Liver (tissue), 9 donors: ENCODE measurements around the gene PDE2A. TPM values are rescaled to one million over a fixed set of nuclear protein-coding genes. Genes with fewer than 3 reads are reported as not detected.

ENCODE experiments used
- DNase-seq: peaks from one replicate; pipeline ENCODE4 v3.0.0-alpha.2; 2017; ENCODE audit warnings: low spot score
- H3K27ac ChIP-seq, 2 donors: one replicate each; pipeline ENCODE4 v1.7.0; 2013; ENCODE audit warnings: inconsistent platforms in 2 of 2, low read length in 2 of 2, control low read depth in 1 of 2, low read depth in 1 of 2, mild to moderate bottlenecking in 1 of 2
- H3K27me3 ChIP-seq, 4 donors: one replicate each; pipeline versions ENCODE4 v1.6.1 to v1.7.0; 2013; ENCODE audit warnings: low read length in 3 of 4, inconsistent platforms in 1 of 4, mild to moderate bottlenecking in 1 of 4, moderate library complexity in 1 of 4; ENCODE audit not compliant: control insufficient read depth in 4 of 4, insufficient read depth in 4 of 4
- H3K36me3 ChIP-seq, 4 donors: one replicate each; pipeline versions ENCODE4 v1.6.1 to v1.7.0; 2013; ENCODE audit warnings: low read length in 3 of 4, mild to moderate bottlenecking in 3 of 4, low read depth in 1 of 4, moderate library complexity in 1 of 4; ENCODE audit not compliant: control insufficient read depth in 4 of 4, insufficient read depth in 3 of 4
- H3K4me1 ChIP-seq, 4 donors: one replicate each; pipeline versions ENCODE4 v1.6.1 to v1.7.0; 2013; ENCODE audit warnings: low read length in 3 of 4, mild to moderate bottlenecking in 3 of 4, moderate library complexity in 1 of 4; ENCODE audit not compliant: control insufficient read depth in 4 of 4, insufficient read depth in 4 of 4
- H3K4me3 ChIP-seq, 3 donors: one replicate each; pipeline versions ENCODE4 v1.6.1 to v1.7.0; 2013; ENCODE audit warnings: low read length in 3 of 3, control low read depth in 1 of 3, low read depth in 1 of 3, mild to moderate bottlenecking in 1 of 3
- H3K9ac ChIP-seq, 2 donors: one replicate each; pipeline ENCODE4 v1.7.0; 2013; ENCODE audit warnings: low read length in 2 of 2, mild to moderate bottlenecking in 2 of 2, moderate library complexity in 2 of 2, control low read depth in 1 of 2, low read depth in 1 of 2
- H3K9me3 ChIP-seq, 4 donors: one replicate each; pipeline versions ENCODE4 v1.6.1 to v1.7.0; 2013; ENCODE audit warnings: low read length in 3 of 4; ENCODE audit not compliant: control insufficient read depth in 4 of 4
- CTCF ChIP-seq: fragments of 150-350 bp; IDR thresholded peaks from 2 replicates; pipeline ENCODE4 v1.5.1; 2017; ENCODE audit warnings: improper control_type of control experiment, low read depth, low read length; ENCODE audit not compliant: missing input control
- EGR1 ChIP-seq, 2 donors: IDR thresholded peaks; 2 replicates each; pipeline ENCODE4 v1.6.1; 2016 to 2018; ENCODE audit warnings: antibody characterized with exemption in 2 of 2, low read depth in 2 of 2
- HNF4G ChIP-seq: IDR thresholded peaks from 2 replicates; pipeline ENCODE4 v1.6.1; 2016; ENCODE audit warnings: antibody characterized with exemption
- JUND ChIP-seq, 2 donors: IDR thresholded peaks; 2 replicates each; pipeline ENCODE4 v1.6.1; 2016; ENCODE audit warnings: antibody characterized with exemption in 2 of 2
- NR2F2 ChIP-seq: IDR thresholded peaks from 2 replicates; pipeline ENCODE4 v1.6.1; 2016; ENCODE audit warnings: antibody characterized with exemption
- RAD21 ChIP-seq, 2 donors: IDR thresholded peaks; 2 replicates each; pipeline ENCODE4 v1.6.1; 2016; ENCODE audit warnings: antibody characterized with exemption in 2 of 2, mild to moderate bottlenecking in 2 of 2
- REST ChIP-seq: IDR thresholded peaks from 2 replicates; pipeline ENCODE4 v1.6.1; 2016; ENCODE audit warnings: antibody characterized with exemption, mild to moderate bottlenecking
- SP1 ChIP-seq: IDR thresholded peaks from 2 replicates; pipeline ENCODE4 v1.6.1; 2018; ENCODE audit warnings: antibody characterized with exemption, mild to moderate bottlenecking
- YY1 ChIP-seq: IDR thresholded peaks from 2 replicates; pipeline ENCODE4 v1.6.1; 2016; ENCODE audit warnings: antibody characterized with exemption, mild to moderate bottlenecking
- WGBS: extraction: QIAGEN DNeasy Blood & Tissue Kit; methylation state at CpG from one replicate; pipeline ENCODE4 v1.1.7; 2013; 5-methylcytosine and 5-hydroxymethylcytosine counted together
- polyA plus RNA-seq, 2 donors: library from polyadenylated mRNA; stranded (reverse) in 1 of 2; unstranded in 1 of 2; fragments of 200-250 nt in 1 of 2; fragments of >200 nt in 1 of 2; fragmentation: Nextera tagmentation in 1 of 2; extraction: Ambion mirVana in 1 of 2; gene quantifications; one replicate each; pipeline versions ENCODE4 v1.2.1 to v1.2.3, GENCODE V29; 2013 to 2015
- total RNA-seq, 2 donors: library from RNA; depleted of rRNA; stranded (reverse); fragments of >200 nt; gene quantifications; one replicate each; pipeline ENCODE4 v1.2.3, GENCODE V29; 2014
- donor health status: healthy.
- donor health status: healthy.
- donor health status: healthy.
- donor health status: healthy.
- donor health status: healthy.

The PDE2A gene
- total and polyA plus RNA-seq, 4 donors = 4.3 to 32.8 (median 12.9) TPM

GRCh38 chr11:72637198-72637597 lies 37.0 kb downstream of the PDE2A start (continued):
- TF ChIP-seq CTCF (no peak), JUND (IDR thresholded peaks at IDR 0.05) (no peak)

- H3K4me1 ChIP-seq = peaks cover 0 to 7% (median 0%) of the 10 kb centered on the region in 4 donors
- H3K4me3 ChIP-seq = no peak overlapping the region
- peak overlapping the region in 1 of 2 donors; percentile 52 for H3K27ac ChIP-seq
- TF ChIP-seq JUND (IDR thresholded peaks at IDR 0.05) = no peak
- TF ChIP-seq CTCF = no peak
- TF ChIP-seq RAD21 (IDR thresholded peaks at IDR 0.05) = no peak
- no peak for TF ChIP-seq SP1
- no peak overlapping the region for H3K9ac ChIP-seq
- H3K27me3 ChIP-seq = no peaks in the 10 kb centered on the region
- no peaks in the 10 kb centered on the region for H3K36me3 ChIP-seq
- DNase-seq = no peak
- 78% methylated on average over 3 of the region's 3 CpGs for WGBS
- H3K9me3 ChIP-seq = no peaks in the 10 kb centered on the region
These were observed 37.8 kb downstream of the PDE2A start for GRCh38 chr11:72636376-72636775.

- H3K9me3 ChIP-seq = no peaks in the 10 kb centered on the region
- H3K4me3 ChIP-seq = no peak overlapping the region
- DNase-seq = no peak
- no peaks in the 10 kb centered on the region for H3K27me3 ChIP-seq
- H3K9ac ChIP-seq = no peak overlapping the region
- no peaks in the 10 kb centered on the region for H3K36me3 ChIP-seq
- H3K27ac ChIP-seq = no peak overlapping the region
- peaks cover 0 to 7% (median 0%) of the 10 kb centered on the region in 4 donors for H3K4me1 ChIP-seq
- no peak for TF ChIP-seq EGR1 (IDR thresholded peaks at IDR 0.05; ENCODE audit: low read depth in 2 of 2)
- TF ChIP-seq CTCF = no peak
- TF ChIP-seq JUND (IDR thresholded peaks at IDR 0.05) = no peak
- TF ChIP-seq NR2F2 = no peak
- no peak for TF ChIP-seq HNF4G
- TF ChIP-seq YY1 = no peak
- TF ChIP-seq REST = no peak
- WGBS = 77% methylated on average over 6 of the region's 6 CpGs
These were observed 38.3 kb downstream of the PDE2A start for GRCh38 chr11:72635933-72636332.
